GM18909 (cell line): Measurements from ENCODE around the gene PPM1D.
"Not testable (repeated sequence)": the region's sequence is repeated elsewhere in the genome, so short reads cannot be mapped to it uniquely, and the experiment has no call there.

Experiments
- ATAC-seq: cut with Tn5 transposase; IDR thresholded peaks from one replicate; pipeline ENCODE4 v1.9.1; 2021; ENCODE audit warnings: mild to moderate bottlenecking; ENCODE audit not compliant: unreplicated experiment, poor library complexity

The PPM1D gene

GRCh38 chr17:60656499-60656898 lies 56.5 kb downstream of the PPM1D start:
- ATAC-seq: no peak

DNA sequence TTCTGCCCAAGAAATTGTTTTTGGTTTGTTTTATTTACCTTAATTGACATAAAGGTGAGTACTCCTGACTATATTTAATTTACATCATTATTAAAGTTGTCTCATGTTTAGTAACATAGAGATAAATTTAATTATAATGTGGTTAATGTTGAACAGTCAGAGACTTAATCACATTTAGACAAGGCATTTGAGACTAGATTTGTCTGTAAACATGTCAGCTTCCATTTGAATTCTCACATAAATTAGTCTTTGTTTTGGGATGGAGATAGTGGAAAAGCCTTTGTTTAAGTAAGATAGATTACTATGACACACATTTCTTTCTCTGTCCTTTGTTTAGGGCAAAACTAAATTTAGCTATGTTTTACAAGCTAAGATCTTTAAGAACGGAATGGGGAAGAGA lies 59.2 kb downstream of the PPM1D start:
- ATAC-seq: no peak

DNA sequence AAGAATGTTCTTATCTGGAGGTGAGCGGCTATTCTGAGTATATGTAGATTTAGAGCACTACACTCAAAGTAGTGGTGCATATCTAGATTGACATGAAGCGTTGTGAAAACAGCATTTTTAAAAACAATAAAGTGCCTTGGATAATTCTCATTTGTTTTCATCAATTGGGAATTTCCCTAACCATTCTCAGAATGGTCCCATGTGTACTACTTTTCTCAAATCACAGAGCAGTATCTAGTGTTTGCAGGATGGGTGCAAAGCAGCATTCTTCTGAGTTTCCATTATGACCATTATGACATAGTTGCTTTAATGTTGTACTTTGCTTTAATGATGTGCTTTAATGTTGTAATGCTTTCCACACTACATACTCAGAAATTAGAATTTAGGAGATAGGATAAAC lies 61.5 kb downstream of the PPM1D start:
- no peak for ATAC-seq

DNA sequence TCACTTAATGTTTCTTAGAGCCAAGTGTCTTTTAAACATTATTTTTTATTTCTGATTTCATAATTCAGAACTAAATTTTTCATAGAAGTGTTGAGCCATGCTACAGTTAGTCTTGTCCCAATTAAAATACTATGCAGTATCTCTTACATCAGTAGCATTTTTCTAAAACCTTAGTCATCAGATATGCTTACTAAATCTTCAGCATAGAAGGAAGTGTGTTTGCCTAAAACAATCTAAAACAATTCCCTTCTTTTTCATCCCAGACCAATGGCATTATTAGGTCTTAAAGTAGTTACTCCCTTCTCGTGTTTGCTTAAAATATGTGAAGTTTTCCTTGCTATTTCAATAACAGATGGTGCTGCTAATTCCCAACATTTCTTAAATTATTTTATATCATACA lies 64.0 kb downstream of the PPM1D start:
- no peak for ATAC-seq

DNA sequence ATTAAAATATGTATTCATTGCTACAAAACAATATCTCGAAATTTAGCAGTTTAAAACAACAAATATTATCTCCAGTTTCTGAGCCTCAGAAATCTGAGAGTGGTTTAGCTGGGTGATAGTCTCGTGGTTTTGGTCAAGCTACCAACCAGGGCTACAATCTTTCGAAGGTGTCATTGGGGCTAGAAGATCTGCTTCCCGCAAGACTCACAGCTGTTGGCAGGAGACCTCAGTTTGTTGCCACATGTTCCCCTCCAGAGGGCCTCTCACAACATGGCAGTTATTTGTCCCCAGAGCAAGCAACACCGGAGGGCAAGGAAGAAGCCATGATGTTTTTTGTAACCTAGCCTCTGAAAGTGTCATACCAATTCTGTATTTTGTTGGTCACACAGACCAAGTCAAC lies 65.6 kb downstream of the PPM1D start:
- ATAC-seq: no peak

GRCh38 chr17:60668741-60669140 lies 68.7 kb downstream of the PPM1D start:
- ATAC-seq: not testable (repeated sequence)

GRCh38 chr17:60671482-60671881 lies 71.5 kb downstream of the PPM1D start:
- ATAC-seq: no peak

GRCh38 chr17:60674637-60675036 lies 74.6 kb downstream of the PPM1D start:
- ATAC-seq: not testable (repeated sequence)

- no peak for ATAC-seq
Observed at GRCh38 chr17:60675997-60676396, 76.0 kb downstream of the PPM1D start.

- no peak for ATAC-seq
Observed at GRCh38 chr17:60676758-60677307, 76.8 kb downstream of the PPM1D start.

DNA sequence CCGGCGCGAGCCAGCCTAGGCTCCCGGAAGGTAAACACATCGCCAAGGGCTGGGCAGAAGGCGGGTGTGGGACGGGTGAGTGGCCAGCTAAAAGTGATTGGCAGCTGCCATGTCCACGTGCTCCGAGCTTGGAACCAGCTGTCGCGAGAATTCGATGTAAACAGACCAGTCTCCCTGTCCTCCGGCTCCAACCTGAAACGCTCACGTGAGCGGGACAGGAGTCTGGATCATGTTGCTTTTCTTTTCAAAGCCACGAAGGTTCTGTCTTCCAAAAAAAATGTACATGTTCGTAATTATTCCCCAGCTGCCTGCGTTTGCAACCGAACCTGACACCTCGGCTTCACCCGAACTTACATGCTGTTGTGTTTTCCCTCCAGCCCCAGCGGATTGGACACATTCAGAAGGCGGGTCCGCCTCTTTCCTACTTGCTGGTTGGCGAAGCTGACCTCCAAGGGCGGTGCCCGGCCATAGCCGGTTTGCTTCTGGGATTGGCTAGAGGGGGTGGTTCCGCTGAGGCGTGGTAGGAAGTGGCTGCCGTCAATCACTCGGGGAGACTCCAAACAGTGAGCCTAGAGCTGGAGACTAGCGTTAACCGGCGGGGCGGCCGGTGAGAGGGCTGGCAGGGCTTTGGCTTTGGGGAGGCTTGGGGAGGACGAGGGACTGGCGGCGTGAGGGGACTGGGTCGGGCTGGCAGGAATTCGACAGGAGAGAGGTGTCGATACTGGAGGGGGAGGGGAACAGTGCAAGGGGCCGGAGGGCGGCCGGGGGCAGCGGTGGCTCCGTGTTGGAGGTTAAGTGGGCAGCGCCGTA lies 77.5 kb downstream of the PPM1D start, which contains the start of gene BCAS3:
Gene BCAS3, plus strand, starts transcription at position 544 of the 810 bp plus-strand sequence.
- ATAC-seq: peak; percentile 97

- ATAC-seq: no peak
Observed at GRCh38 chr17:60678118-60678444, 78.1 kb downstream of the PPM1D start.

DNA sequence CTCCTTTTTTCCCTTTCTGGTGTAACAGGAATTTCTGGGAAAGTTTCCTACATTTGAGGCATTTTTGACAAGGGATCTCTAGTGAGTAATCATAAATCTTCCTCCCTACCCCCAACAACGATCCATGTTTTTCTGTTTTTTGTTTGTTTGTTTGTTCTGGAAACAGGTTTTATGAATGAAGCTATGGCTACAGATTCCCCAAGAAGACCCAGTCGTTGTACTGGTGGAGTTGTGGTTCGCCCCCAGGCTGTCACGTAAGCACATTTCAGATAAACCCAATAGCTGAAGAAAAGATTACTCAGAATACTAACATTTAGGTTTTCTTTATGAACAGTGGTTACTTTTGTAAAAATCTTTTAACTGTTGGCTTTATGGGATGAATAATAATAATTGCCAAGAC lies 79.3 kb downstream of the PPM1D start:
- no peak for ATAC-seq

DNA sequence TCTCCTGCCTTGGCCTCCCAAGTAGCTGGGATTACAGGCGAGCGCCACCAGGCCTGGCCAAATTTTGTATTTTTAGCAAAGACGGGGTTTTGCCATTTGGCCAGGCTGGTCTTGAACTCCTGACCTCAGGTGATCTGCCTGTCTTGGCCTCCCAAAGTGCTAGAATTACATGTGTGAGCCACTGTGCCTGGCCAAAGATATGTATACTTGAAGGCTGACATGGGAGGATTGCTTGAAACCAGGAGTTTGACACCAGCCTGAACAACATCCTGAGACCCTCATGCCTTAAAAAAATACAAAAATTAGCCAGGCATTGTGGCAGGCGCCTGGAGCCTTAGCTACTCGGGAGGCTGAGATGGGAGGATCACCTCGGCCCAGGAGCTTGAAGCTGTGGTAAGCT lies 80.8 kb downstream of the PPM1D start:
- ATAC-seq: no peak

- ATAC-seq: no peak
Observed at GRCh38 chr17:60685437-60685836, 85.4 kb downstream of the PPM1D start.

- ATAC-seq: no peak
Observed at GRCh38 chr17:60695960-60696359, 96.0 kb downstream of the PPM1D start.

DNA sequence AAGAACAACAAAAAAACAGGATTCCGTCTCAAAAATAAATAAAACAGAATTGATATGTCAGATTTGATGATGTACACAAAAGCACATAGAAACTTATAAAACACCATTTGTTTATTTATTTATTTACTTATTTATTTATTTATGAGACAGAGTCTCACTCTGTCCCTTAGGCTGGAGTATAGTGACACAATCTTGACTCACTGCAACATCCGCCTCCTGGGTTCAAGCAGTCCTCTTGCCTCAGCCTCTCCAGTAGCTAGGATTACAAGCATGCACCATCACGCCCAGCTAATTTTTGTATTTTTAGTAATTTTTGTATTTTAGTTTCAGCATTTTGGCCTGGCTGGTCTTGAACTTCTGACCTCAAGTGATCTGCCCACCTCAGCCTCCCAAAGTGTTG lies 99.1 kb downstream of the PPM1D start:
- ATAC-seq: no peak

GRCh38 chr17:60704170-60704569 lies 104.2 kb downstream of the PPM1D start:
- ATAC-seq: no peak

DNA sequence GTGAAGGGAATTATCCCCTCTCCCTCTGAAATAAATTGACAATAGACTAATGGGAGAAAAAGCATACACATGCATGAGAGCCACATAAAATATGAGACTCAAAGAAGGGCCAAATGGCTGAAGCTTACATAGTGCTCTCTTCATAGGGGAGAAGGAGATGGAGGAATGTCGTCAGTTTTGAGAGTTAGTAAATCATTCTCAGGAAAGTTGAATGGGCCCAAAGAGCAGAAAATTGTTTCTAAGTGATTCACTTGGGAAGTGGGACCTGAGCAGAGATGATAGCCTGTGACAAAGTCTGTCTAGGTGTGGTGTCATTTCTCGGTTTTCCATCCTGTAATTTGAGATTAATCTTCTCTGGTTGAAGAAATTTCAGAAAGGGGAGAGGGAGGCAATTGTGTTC lies 112.7 kb downstream of the PPM1D start:
- no peak for ATAC-seq

DNA sequence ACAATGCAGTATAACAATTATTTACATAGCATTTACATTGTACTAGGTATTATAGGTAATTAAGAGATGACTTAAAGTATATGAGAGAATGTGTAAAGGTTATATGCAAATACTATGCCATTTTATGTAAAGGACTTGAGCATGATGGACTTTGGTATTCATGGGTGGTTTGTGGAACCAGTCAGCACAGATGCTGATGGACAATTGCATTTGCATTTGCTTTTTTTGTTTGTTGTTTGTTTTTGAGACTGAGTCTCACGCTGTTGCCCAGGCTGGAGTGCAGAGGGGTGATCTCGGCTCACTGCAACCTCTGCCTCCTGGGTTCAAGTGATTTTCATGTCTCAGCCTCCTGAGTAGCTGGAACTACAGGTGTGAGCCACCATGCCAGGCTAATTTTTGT lies 113.6 kb downstream of the PPM1D start:
- no peak for ATAC-seq
